SK-N-DZ (cell line): ENCODE results near the gene HDAC4.

Source experiments
- DNase-seq: peaks from one replicate; pipeline ENCODE4 v3.0.0-alpha.2; 2015; ENCODE audit warnings: low spot score

HDAC4 gene

GRCh38 chr2:239223310-239224198, 177.3 kb downstream of the HDAC4 start:
- DNase-seq, result no peak

DNA sequence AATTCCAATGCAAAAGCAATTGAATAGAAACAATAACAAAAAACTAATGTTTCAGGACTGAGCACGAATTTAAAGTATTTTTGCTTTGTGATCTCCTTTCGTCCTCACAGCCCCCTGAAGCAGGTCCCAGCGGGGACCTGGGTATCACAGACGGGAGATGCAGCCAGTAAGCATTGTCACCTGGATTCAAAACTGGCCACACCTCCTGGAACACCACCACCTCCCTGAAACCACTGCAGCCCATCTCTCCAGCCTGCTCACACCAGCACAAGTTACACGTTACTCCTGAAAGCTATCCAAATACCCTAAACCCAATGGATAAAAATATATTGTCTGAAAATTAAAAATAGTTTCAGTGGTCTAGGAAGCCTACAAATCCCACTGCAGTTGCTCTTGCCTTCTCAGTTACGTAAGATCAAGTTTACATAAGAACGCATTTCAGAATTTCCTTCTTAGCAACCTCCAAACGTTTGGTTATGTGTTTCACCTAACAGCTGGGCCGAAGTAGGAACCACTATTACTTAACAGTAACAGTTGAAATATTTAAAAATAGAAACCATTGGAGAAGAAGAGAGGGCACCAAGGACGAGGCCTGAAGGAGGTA, 178.0 kb downstream of the HDAC4 start:
- no peak for DNase-seq

GRCh38 chr2:239222312-239222660, 178.5 kb downstream of the HDAC4 start:
- DNase-seq, result no peak

- no peak for DNase-seq
These were observed 179.8 kb downstream of the HDAC4 start for GRCh38 chr2:239220981-239221396.

- no peak for DNase-seq
These were observed 180.5 kb downstream of the HDAC4 start for GRCh38 chr2:239220341-239220740.

GRCh38 chr2:239216614-239217273, 184.1 kb downstream of the HDAC4 start:
- no peak for DNase-seq

- no peak for DNase-seq
These were observed 184.7 kb downstream of the HDAC4 start for GRCh38 chr2:239215988-239216613.

- no peak for DNase-seq
These were observed 185.5 kb downstream of the HDAC4 start for GRCh38 chr2:239215136-239215925.

GRCh38 chr2:239214725-239215124, 186.1 kb downstream of the HDAC4 start:
- no peak for DNase-seq

- no peak for DNase-seq
These were observed 187.1 kb downstream of the HDAC4 start for GRCh38 chr2:239213643-239214101.

GRCh38 chr2:239212929-239213642, 187.7 kb downstream of the HDAC4 start:
- no peak for DNase-seq

GRCh38 chr2:239212121-239212928, 188.5 kb downstream of the HDAC4 start:
- no peak for DNase-seq

- DNase-seq, result no peak
These were observed 189.3 kb downstream of the HDAC4 start for GRCh38 chr2:239211396-239212094.

GRCh38 chr2:239209783-239210182, 191.0 kb downstream of the HDAC4 start:
- DNase-seq, result no peak

- no peak for DNase-seq
These were observed 192.2 kb downstream of the HDAC4 start for GRCh38 chr2:239208465-239209180.

- DNase-seq, result no peak
These were observed 194.0 kb downstream of the HDAC4 start for GRCh38 chr2:239206851-239207250.

DNA sequence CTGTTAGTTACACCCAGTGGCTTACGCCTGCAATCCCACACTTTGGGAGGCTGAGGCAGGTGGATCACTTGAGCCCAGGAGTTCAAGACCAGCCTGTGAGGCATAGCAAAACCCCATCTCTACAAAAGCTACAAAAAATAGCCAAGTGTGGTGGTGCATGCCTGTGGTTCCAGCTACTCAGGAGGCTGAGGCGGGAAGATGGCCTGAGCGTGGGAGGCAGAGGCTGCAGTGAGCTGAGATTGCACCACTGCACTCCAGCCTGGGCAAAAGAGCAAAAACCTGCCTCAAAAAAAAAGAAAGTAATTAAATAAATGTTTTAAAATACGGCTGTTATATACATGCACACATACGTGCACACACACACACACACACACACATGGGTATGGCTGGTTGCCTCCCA, 194.8 kb downstream of the HDAC4 start:
- DNase-seq, result no peak

DNA sequence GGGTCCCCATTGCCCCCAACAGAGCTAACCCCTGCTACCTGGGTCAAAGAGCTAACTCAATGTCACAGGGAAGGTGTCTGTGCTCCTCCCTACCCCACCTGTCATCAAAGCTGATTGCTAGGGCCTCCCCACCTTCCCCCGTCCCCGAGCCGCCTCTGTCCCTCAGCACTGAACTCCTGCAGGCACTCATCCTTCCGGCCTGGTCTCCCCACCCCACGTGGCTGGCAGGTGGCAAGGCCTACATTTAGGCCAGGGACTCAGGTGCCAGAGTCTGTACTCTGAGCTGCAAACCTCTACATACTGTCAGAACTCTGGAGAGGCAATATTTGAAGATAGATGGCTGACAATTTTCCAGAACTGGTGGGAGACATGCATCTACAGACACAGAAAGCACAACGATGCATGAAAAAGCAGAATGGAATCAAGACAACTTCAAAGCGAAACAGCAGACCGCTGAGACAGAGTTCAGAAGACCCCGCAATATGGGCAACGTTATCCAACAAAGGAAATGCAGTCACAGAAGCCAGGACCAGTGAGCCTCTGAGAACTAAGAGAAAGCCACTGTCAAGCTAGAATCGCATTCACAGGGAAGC, 195.8 kb downstream of the HDAC4 start:
- DNase-seq, result no peak
